Skin epidermis (tissue), 12 donors: ENCODE measurements around the gene MAPRE3.
"Not testable (repeated sequence)": the region's sequence is repeated elsewhere in the genome, so short reads cannot be mapped to it uniquely, and the experiment has no call there.

Source experiments
- H3K27ac ChIP-seq, 21 experiments: fragments of 200-600 bp; sonication (generic) in 11 of 21; one replicate each; pipeline ENCODE4 v1.5.0; 2020; ENCODE audit warnings: mild to moderate bottlenecking in 3 of 21, inconsistent platforms in 2 of 21, moderate library complexity in 2 of 21
- H3K4me3 ChIP-seq, 7 experiments: fragments of 200-600 bp; sonication (generic) in 2 of 7; one replicate each; pipeline ENCODE4 v1.5.0; 2020; ENCODE audit warnings: inconsistent platforms in 2 of 7, mild to moderate bottlenecking in 2 of 7, moderate library complexity in 1 of 7

Gene MAPRE3

GRCh38 chr2:26970244-26970927, at the start of gene MAPRE3:
Gene MAPRE3, plus strand, starts transcription at chr2:26970637. Its CDS starts 51,582 bp downstream, at chr2:27022219.
- H3K4me3 ChIP-seq: peak within 1 kb of the TSS; percentile 56 to 83 (median 71)
- H3K27ac ChIP-seq: peak within 1 kb of the TSS in 16 of 21 experiments; percentile 25 to 87 (median 78)

DNA sequence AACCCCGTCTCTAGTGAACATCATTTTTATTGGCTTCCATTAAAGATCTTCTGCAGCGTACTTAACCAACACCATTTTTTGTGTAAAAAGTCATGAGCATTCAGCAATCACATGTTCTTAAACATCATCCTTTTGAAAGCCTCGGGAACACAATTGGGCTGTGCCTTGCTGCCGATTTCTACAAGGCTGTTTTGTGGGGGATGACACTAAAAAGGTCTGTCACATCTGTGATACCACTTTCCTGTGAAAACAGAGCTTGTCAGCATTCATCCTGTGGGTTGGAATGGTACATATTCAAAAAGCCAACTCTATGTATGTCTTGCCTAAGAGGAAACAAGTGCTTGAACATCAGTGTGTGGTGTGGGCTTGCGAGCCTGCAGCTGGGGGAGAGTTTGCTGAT, 49.1 kb upstream of the MAPRE3 start:
- Histone ChIP-seq H3K27ac (no peak overlapping the region), H3K4me3 (no peak overlapping the region)

GRCh38 chr2:26922405-26923188, 47.8 kb upstream of the MAPRE3 start:
- Histone ChIP-seq H3K4me3 (no peak overlapping the region), H3K27ac (no peak overlapping the region)

DNA sequence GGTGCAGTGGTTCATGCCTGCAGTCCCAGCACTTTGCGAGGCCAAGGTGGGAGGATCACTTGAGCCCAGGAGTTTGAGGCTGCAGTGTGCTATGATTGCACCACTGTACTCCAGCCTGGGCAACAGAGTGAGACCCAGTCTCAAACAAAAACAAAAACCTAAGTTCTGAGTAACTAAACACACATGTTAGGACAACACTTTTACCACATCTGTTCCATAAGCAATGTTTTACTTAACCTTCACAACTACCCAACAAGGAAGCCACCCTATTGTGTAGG, 47.3 kb upstream of the MAPRE3 start:
- not testable (repeated sequence) for H3K27ac ChIP-seq, H3K4me3 ChIP-seq

DNA sequence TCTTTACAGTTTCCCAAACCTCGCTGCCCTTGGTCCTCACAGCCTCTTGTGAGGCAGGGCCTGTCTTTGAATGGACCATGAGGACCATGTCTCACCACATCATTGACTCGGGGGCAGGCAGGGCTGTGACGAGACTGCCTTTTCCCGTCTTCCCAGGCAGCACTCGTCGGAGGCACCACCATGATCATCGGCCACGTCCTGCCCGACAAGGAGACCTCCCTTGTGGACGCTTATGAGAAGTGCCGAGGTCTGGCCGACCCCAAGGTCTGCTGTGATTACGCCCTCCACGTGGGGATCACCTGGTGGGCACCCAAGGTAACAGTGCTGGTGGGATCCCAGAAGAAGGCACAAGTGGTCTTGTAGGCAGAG, 45.7 kb upstream of the MAPRE3 start:
- Histone ChIP-seq H3K4me3 (no peak overlapping the region), H3K27ac (no peak overlapping the region)

- H3K4me3 ChIP-seq: no peak overlapping the region
- H3K27ac ChIP-seq: no peak overlapping the region
Observed at GRCh38 chr2:26925100-26925791, 45.2 kb upstream of the MAPRE3 start.

- H3K27ac ChIP-seq: no peak overlapping the region
- no peak overlapping the region for H3K4me3 ChIP-seq
Observed at GRCh38 chr2:26927221-26927620, 43.2 kb upstream of the MAPRE3 start.

- no peak overlapping the region for H3K27ac ChIP-seq
- H3K4me3 ChIP-seq: no peak overlapping the region
Observed at GRCh38 chr2:26932974-26933373, 37.5 kb upstream of the MAPRE3 start.

DNA sequence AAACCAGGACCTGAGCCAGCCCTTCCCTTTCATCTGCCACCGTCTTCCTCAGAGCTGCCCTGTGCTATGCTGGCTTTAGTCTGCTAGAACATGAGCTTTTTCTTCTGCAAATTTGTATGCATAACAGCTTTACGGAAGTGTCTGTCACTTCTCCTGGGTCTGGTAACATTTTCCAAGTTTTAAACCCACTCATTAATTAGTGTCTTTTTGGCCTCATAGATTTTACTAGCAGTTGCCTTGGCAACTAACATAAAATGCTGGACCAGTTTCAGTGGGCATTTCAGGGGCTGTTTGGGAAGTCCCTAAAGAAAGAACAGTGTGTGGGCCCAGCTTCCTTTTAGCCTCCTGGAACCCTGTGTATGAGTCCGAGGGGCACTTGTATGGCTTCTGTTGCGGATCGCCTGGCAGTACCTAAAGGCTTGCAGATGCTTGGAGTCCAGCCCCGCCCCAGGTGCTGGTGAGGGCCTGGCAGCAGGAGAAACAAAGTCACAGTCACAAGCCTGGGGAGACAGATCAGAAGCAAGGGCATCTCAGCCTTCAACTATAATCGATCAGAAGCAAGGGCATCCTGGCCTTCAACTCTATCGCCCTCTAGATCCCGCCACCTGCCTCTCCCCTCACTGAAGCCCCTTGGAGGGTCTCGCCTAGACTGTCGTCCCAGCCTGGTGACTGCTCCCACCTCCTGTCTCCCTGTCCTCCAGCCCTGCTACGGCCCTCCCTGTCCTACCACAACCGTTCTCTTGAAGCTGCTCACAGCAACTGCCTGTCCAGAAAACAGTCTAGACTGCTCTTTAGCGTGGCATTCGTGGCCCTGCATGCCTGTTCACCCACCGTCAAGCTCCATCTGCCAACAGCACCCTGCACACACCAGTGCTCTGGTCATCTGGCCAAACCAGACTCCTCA, 36.8 kb upstream of the MAPRE3 start:
- H3K27ac ChIP-seq: no peak overlapping the region
- no peak overlapping the region for H3K4me3 ChIP-seq

DNA sequence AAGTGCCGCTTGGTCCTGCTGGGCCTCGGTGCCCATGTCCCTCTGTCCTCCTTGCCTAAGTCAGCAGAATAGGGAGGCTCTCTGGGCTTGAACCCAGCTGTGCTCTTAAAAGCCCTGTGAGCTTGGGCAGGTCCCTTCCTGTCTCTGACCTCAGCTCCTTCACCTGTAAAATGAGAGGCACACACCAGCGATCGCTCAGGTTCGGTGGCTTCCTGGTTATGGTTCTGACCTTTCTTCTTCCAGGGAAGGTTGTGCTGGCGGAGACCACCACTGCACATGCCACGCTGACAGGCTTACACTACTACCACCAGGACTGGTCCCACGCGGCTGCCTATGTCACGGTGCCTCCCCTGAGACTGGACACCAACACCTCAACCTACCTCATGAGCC, 36.1 kb upstream of the MAPRE3 start:
- no peak overlapping the region for H3K27ac ChIP-seq
- H3K4me3 ChIP-seq: no peak overlapping the region

DNA sequence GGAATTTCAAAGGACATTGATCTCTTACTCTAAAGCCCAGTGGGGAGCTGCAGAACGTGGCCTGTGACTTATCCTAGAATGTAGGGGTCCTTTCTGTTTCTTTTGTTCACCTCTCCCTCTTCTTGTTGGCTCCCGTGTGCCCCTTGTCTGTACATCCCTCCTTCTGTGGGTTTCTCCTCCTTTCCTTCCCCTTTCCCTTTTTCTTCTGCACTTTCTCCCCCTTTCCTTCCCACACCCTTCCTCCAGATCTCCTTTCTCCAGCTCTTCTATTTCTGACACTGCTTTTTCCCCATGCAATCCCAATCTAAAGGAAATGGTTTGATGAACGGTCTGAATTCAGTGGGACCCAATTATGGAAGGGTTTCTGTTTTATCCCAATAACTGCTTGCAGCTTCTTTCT, 35.5 kb upstream of the MAPRE3 start:
- no peak overlapping the region for H3K4me3 ChIP-seq

DNA sequence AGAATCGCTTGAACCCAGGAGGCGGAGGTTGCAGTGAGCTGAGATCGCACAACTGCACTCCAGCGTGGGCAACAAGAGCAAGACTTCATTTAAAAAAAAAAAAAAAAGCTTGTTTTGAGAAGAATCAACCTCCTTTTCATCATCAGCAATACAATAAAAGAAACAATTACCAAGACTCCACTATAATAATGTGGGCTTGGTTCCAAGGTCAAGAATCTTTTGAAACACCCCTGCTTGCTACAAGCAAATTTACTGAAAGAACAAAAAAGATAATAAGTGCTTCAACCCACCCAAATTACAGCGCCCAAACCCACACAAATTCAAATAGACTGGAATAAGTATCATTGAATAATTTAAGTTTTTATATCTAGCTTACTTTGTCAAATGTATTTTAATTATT, 33.6 kb upstream of the MAPRE3 start:
- H3K4me3 ChIP-seq: no peak overlapping the region
- H3K27ac ChIP-seq: no peak overlapping the region

More for the DNA sequence above, 35.5 kb upstream of the MAPRE3 start:
- no peak overlapping the region for H3K27ac ChIP-seq

DNA sequence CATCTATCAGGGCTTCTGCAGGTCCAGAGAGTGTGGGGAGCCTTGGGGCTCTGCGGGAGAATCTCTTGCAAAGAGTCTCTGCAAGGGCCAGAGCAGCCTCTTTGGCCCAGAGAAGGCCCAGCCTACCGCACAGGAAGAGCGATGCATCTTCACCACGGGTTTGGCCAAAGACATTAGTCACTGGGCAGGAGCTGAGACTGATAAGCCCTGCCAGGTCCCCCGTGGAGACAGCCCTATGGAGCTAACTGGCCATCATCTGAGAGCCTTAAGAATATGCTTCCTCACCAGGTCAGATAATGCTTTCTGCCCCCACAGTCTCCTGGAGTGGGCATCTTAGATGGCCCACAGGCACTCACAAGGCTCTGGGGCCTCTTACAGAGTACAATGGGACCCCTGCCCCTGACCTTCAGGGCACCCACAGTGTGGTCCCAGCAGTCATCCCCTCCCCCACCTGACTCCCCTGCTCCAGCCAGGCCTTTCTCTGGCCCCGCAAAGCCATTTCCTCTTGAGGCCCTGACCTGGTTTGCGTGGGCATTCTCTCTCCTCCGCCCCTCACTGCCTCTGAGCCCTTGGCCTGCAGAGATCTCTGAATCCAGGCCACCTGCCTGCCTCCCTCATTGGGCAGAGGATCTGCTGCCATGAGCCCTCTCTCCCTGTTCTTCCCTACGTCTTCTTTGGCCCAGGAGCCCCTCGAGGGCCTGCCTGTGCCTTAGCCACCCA, 31.9 kb upstream of the MAPRE3 start:
- H3K27ac ChIP-seq: no peak overlapping the region
- H3K4me3 ChIP-seq: no peak overlapping the region

- no peak overlapping the region for H3K4me3 ChIP-seq
- H3K27ac ChIP-seq: no peak overlapping the region
Observed at GRCh38 chr2:26940001-26940400, 30.4 kb upstream of the MAPRE3 start.

DNA sequence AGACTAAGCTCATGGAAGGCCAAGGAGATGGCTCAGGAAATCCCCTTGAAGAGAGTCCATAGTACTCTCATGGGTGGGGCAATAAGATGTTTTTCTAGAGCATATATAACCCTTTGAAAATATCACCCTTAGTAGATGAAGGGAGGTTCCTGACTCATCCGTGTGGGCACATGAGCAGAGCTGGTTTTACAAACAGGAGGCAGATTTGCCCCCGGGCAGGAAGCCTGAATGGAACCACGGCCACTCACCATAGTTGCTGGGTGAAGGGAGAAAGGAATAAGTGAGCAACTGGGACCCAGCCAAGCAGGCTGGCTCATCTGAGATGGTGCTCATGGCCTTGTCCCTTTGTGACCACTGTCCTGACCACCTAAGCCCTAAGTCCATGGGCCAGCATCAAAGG, 29.0 kb upstream of the MAPRE3 start:
- Histone ChIP-seq H3K27ac (no peak overlapping the region), H3K4me3 (no peak overlapping the region)

- H3K4me3 ChIP-seq: no peak overlapping the region
- H3K27ac ChIP-seq: no peak overlapping the region
Observed at GRCh38 chr2:26942543-26943295, 27.7 kb upstream of the MAPRE3 start.

DNA sequence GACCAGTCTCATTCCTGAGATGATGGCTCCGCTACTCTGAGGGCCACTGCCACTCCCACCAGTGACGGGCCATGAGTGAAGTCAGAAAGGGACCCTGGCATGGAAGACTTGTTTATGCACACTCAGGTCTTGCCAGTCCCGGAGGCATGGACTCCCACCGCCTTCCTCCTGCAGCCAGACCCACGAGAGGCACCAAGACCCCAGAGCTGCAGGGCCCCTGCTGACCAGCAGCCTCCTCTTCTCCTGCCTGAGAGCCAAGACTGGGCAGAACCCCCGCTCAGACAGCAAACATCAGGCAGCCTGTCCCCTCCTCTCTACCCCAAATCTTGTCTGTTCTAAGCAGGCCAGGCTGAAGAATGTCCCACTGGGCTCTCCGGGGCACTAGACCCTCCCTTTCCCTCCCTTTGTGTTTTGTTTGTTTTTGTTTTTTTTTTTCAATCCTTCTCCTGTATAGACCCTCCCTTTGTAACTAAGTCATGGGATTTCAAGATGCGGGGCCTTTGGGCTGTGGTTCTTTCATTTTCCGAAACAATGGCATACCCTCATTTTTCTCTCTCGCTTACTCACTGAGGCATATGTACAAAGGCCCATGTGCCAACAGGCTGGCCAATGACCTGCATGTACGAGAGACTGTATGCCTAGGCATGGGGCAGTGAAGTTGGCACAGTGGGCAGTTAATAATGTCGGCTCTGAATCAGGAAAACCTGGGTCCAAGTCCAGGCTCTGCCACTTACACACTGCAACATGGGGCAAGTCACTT, 24.3 kb upstream of the MAPRE3 start:
- Histone ChIP-seq H3K4me3 (no peak overlapping the region), H3K27ac (no peak overlapping the region)
